T-helper 17 cell (primary cell): ENCODE measurements around the gene SLC25A26. TPM values are rescaled to one million over a fixed set of nuclear protein-coding genes. Genes with fewer than 3 reads are reported as not detected.
"Not testable (repeated sequence)": the region's sequence is repeated elsewhere in the genome, so short reads cannot be mapped to it uniquely, and the experiment has no call there.

Experiments
- ATAC-seq: fragments of 150-1000 bp; cut with Tn5 transposase; 2 replicates; pipeline ENCODE4 v1.10.0; 2021; ENCODE audit warnings: mild to moderate bottlenecking, moderate library complexity
- DNase-seq, 3 donors: peaks; one replicate each; pipeline versions ENCODE4 v3.0.0 to v3.0.0-alpha.2; 2020 to 2021
- H3K9me3 ChIP-seq: one replicate; pipeline ENCODE4 v1.7.0; 2013; ENCODE audit warnings: low read length, mild to moderate bottlenecking; ENCODE audit not compliant: control insufficient read depth, poor library complexity, severe bottlenecking
- H3K27ac Mint-ChIP-seq: one replicate; pipeline ENCODE4 v1.8.0; 2022; ENCODE audit warnings: mild to moderate bottlenecking, moderate library complexity, mixed read lengths
- H3K27me3 Mint-ChIP-seq: one replicate; pipeline ENCODE4 v1.8.0; 2022; ENCODE audit warnings: mixed read lengths
- H3K36me3 Mint-ChIP-seq: one replicate; pipeline ENCODE4 v1.8.0; 2022; ENCODE audit warnings: low read depth, mixed read lengths
- H3K4me1 Mint-ChIP-seq: one replicate; pipeline ENCODE4 v1.8.0; 2022; ENCODE audit warnings: mild to moderate bottlenecking, mixed read lengths
- H3K4me3 Mint-ChIP-seq: one replicate; pipeline ENCODE4 v1.8.0; 2022; ENCODE audit warnings: mild to moderate bottlenecking, moderate library complexity, mixed read lengths
- total RNA-seq, 4 donors: library from RNA in 2 of 4; stranded (reverse) in 2 of 4; gene quantifications; one replicate each; pipeline ENCODE4 v1.2.3 and lab custom pipeline; 2022 to 2026

Gene SLC25A26
- total RNA-seq, 2 donors from 2014 or later: 20.7 to 21.6 TPM

DNA sequence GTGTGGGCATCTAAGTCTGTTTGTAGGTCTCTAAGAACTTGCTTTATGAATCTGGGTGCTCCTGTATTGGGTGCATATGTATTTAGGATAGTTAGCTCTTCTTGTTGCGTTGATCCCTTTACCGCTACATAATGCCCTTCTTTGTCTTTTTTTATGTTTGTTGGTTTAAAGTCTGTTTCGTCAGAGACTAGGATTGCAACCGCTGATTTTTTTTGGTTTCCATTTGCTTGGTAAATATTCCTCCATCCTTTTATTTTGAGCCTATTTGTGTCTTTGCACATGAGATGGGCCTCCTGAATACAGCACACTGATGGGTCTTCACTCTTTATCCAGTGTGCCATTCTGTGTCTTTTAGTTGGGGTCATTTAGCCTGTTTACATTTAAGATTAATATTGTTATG is 71.1 kb downstream of the SLC25A26 start:
- H3K4me1 Mint-ChIP-seq: peaks cover 12% of the 10 kb centered on the region
- not testable (repeated sequence) for H3K9me3 ChIP-seq, H3K27me3 Mint-ChIP-seq, DNase-seq, H3K27ac Mint-ChIP-seq, ATAC-seq, H3K4me3 Mint-ChIP-seq, H3K36me3 Mint-ChIP-seq

DNA sequence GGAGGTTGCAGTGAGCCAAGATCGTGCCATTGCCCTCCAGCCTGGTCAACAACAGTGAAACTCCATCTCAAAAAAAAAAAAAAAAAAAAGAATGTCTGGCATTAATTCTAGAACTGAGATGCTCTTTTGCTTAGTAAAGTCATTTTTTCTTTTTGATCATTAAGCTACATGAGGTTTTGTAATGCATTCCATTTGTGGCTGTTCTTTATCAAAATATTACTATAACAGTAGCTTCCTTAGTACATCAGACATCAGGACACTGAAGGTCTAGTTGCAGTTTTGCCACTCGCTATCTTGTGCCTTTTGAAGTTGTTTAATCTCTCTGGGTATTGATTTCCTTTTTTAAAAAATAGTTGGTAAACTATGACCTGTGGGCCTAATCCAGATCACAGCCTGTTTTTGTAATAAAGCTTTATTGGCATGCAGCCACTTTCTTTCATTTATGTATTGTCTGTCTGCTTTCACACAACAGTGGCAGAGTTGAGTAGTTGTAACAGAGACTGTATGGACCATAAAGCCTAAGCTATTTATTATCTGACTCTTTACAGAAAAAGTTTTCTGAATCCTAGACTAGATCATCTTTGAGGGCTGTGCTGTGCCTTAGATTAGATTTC is 76.6 kb downstream of the SLC25A26 start:
- H3K36me3 Mint-ChIP-seq: peaks cover 2% of the 10 kb centered on the region
- H3K9me3 ChIP-seq: no peaks in the 10 kb centered on the region
- H3K4me1 Mint-ChIP-seq: peaks cover 38% of the 10 kb centered on the region
- ATAC-seq (no peak), DNase-seq (no peak)
- peak overlapping the region; percentile 63 for H3K4me3 Mint-ChIP-seq
- H3K27me3 Mint-ChIP-seq: no peaks in the 10 kb centered on the region
- no peak overlapping the region for H3K27ac Mint-ChIP-seq

DNA sequence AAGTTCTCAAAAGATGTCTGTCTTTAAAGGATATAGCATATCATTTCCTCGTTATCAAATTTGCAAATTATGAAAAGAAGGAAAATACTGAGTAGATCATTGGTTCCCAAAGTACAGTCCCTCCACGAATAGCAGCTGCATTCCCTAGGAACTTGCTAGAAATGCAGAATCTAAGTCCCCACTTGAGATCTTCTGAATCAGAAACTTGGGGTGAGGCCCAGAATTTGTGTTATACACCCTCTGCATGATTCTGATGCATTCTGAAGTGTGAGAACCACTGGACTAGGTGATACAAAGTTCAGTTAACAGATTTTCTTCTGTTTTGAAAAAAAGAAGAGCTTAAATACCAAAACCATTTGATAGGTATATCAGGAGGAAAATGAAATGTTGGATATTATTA is 77.1 kb downstream of the SLC25A26 start:
- ATAC-seq (no peak), DNase-seq (no peak)
- H3K27me3 Mint-ChIP-seq: no peaks in the 10 kb centered on the region
- no peaks in the 10 kb centered on the region for H3K9me3 ChIP-seq
- H3K27ac Mint-ChIP-seq: no peak overlapping the region
- H3K4me1 Mint-ChIP-seq: peaks cover 43% of the 10 kb centered on the region
- H3K36me3 Mint-ChIP-seq: peaks cover 2% of the 10 kb centered on the region
- no peak overlapping the region for H3K4me3 Mint-ChIP-seq

DNA sequence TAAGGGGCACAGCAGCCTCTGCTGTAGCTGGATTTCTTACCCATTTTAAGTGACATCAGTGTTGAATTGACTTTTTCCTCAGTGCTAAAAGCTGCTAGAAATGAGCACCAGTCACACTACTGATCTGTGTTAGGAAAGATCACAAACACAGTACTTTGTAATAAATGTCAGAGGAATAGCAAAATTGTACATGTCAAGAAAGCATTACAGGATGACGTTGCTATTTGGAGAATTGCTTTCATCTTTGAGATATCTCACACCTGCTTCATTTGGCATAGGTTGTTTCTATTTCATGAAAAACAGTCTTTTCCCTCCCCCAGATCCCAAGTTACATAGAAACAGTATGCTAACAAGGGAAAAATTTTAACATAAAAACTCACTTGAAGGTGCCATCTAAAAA is 77.8 kb downstream of the SLC25A26 start:
- H3K27me3 Mint-ChIP-seq: no peaks in the 10 kb centered on the region
- DNase-seq (no peak), ATAC-seq (no peak)
- H3K36me3 Mint-ChIP-seq: peaks cover under 1% of the 10 kb centered on the region
- H3K4me1 Mint-ChIP-seq: peaks cover 46% of the 10 kb centered on the region
- no peaks in the 10 kb centered on the region for H3K9me3 ChIP-seq
- peak overlapping the region; percentile 31 for H3K4me3 Mint-ChIP-seq
- H3K27ac Mint-ChIP-seq: no peak overlapping the region

DNA sequence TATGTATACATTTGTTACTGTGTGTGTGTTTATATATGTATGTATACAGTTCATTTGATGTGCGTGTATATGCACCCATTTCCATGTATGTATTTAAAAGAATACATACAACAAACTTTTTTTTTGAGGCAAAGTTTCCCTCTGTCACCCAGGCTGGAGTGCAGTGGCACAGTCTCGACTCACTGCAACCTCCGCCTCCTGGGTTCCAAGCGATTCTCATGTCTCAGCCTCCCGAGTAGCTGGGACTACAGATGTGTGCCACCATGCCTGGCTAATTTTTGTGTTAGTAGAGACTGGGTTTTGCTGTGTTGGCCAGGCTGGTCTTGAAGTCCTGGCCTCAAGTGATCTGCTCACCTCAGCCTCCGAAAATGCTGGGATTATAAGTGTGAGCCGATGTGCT is 78.3 kb downstream of the SLC25A26 start:
- H3K9me3 ChIP-seq, DNase-seq, H3K27ac Mint-ChIP-seq, H3K27me3 Mint-ChIP-seq, H3K36me3 Mint-ChIP-seq, ATAC-seq: not testable (repeated sequence)
- Mint-ChIP-seq H3K4me3 (peak overlapping the region; percentile 31), H3K4me1 (peaks cover 48% of the 10 kb centered on the region)

DNA sequence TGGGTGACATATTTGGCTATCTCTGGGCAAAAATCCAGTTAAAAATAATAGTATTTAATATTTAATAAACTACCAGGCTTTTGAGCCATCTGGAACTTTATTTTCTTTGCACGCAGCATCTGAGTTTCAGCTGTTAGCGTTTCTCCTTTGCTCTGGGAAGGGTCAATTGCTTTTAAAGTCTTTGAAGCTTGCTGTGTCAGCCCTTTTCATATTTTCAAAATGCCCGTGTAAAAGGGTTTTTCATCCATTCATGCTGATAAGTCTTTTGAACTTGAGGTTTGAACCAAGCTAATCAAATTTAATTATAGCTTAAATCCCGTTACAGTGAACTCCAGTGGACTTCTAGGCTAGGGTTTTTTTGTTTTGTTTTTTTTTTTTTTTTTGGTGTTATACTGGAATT is 79.1 kb downstream of the SLC25A26 start:
- H3K27ac Mint-ChIP-seq: no peak overlapping the region
- DNase-seq (no peak), ATAC-seq (no peak)
- H3K4me3 Mint-ChIP-seq: no peak overlapping the region
- H3K36me3 Mint-ChIP-seq: no peaks in the 10 kb centered on the region
- peaks cover 49% of the 10 kb centered on the region for H3K4me1 Mint-ChIP-seq
- no peaks in the 10 kb centered on the region for H3K27me3 Mint-ChIP-seq
- no peaks in the 10 kb centered on the region for H3K9me3 ChIP-seq

DNA sequence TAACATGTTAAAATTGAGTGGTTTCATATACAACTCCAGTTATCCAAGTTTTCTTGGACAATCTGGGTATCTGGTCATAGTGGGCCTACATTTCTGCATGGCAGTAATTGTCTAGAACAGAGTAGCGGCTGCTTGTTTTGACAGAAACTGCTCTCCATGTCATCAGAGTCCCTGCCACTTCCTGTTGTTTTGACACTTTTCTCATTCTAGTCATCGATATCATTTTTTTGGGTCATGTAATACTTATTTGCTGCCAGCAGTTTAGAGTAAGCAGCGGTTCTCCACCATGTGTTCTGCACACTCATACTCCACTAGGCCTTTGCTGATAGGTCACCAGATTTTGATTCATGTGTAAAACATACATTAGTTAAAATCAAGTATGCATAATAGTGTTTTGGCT is 81.5 kb downstream of the SLC25A26 start:
- peaks cover 65% of the 10 kb centered on the region for H3K4me1 Mint-ChIP-seq
- ATAC-seq (peak; percentile 84), DNase-seq (peak in 1 of 3 donors; percentile 29)
- H3K27me3 Mint-ChIP-seq: no peaks in the 10 kb centered on the region
- no peaks in the 10 kb centered on the region for H3K36me3 Mint-ChIP-seq
- H3K27ac Mint-ChIP-seq: no peak overlapping the region
- H3K9me3 ChIP-seq: no peaks in the 10 kb centered on the region
- H3K4me3 Mint-ChIP-seq: peak overlapping the region; percentile 62

DNA sequence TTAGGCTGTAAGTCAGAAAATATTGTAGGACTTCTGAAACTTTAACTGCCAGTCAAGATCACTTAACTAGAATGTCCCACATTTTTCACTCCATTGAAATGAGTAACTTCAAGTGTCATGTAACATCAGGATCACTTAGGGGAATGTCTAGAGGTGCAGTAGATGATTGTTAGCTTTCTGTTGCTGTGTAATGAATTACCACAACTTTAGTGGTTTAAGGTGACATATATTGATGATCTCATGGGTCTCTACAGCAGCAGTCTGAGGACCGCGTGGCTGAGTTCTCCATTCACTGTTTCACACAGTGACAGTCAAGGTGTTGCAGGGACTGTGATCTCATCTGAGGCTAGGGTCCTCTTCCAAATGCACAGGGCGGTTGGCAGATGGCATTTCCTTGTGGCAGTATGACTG is 82.7 kb downstream of the SLC25A26 start:
- Mint-ChIP-seq H3K4me3 (peak overlapping the region; percentile 82), H3K4me1 (peaks cover 61% of the 10 kb centered on the region), H3K36me3 (no peaks in the 10 kb centered on the region), H3K27me3 (no peaks in the 10 kb centered on the region), H3K27ac (no peak overlapping the region)
- peak; percentile 72 for ATAC-seq
- H3K9me3 ChIP-seq: no peaks in the 10 kb centered on the region
- DNase-seq: peak in 2 of 3 donors; percentile 26 to 38

DNA sequence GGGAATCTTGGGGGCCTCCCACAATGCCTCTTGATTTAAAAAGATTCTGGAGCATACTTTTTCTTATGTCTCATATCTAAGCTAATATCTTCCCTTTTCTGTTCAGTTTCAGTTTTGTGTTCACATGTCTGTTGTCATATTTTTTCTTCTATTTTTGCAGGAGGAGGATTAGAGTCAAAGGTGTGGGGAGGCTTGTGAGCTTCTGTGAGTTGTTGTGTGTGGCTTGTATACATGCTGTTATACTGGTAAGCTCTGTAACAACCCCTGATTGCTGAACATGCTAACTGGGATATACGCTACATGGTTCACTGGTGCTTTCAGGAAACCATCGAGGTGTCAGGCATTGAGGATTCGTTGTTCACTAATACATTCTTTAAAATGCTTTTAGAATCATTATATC is 83.5 kb downstream of the SLC25A26 start:
- ATAC-seq (no peak), DNase-seq (no peak)
- peak overlapping the region; percentile 82 for H3K4me3 Mint-ChIP-seq
- no peak overlapping the region for H3K27ac Mint-ChIP-seq
- H3K4me1 Mint-ChIP-seq: peaks cover 58% of the 10 kb centered on the region
- H3K36me3 Mint-ChIP-seq: no peaks in the 10 kb centered on the region
- no peaks in the 10 kb centered on the region for H3K27me3 Mint-ChIP-seq
- H3K9me3 ChIP-seq: no peaks in the 10 kb centered on the region

DNA sequence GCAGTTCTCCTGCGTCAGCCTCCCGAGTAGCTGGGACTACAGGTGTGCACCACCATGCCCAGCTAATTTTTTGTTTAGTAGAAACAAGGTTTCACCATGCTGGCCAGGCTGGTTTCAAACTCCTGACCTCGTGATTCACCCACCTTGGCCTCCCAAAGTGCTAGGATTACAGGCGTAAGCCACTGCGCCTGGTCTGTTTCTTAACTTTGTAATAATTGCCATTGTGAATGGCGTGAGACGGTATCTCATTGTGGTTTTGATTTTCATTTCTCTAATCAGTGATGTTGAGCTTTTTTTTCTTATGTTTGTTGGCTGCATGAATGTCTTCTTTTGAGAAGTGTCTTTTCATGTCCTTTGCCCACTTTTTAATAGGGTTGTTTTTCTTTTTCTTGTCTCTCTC is 85.3 kb downstream of the SLC25A26 start:
- not testable (repeated sequence) for H3K27me3 Mint-ChIP-seq, DNase-seq, ATAC-seq, H3K9me3 ChIP-seq, H3K27ac Mint-ChIP-seq, H3K36me3 Mint-ChIP-seq
- H3K4me1 Mint-ChIP-seq: peaks cover 56% of the 10 kb centered on the region
- H3K4me3 Mint-ChIP-seq: peak overlapping the region; percentile 19

DNA sequence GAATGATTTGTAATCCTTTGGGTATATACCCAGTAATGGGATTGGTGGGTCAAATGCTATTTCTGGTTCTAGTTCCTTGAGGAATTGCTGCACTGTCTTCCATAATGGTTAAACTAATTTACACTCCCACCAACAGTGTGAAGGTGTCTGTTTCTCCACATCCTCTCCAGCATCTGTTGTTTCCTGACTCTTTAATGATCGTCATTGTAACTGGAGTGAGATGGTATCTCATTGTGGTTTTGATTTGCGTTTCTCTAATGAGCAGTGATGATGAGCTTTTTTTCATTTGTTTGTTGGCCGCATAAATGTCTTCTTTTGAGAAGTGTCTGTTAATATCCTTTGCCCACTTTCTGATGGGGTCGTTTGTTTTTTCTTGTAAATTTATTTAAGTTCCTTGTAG is 86.2 kb downstream of the SLC25A26 start:
- not testable (repeated sequence) for DNase-seq, H3K36me3 Mint-ChIP-seq
- peaks cover 49% of the 10 kb centered on the region for H3K4me1 Mint-ChIP-seq

DNA sequence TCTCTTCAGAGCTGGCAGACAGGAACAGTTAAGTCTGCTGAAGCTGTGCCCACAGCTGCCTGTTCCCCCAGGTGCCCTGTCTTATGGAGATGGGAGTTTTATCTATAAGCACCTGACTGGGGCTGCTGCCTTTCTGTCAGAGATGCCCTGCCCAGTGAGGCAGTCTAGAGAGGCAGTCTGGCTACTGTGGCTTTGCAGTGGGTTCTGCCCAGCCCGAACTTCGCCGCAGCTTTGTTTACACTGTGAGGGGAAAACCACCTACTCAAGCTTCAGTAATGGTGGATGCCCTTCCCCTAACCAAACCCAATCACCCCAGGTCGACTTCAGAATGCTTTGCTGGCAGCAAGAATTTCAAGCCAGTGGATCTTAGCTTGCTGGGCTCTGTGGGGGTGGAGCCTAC is 91.2 kb downstream of the SLC25A26 start:
- Mint-ChIP-seq H3K4me3 (no peak overlapping the region), H3K27me3 (no peaks in the 10 kb centered on the region), H3K4me1 (peaks cover 19% of the 10 kb centered on the region), H3K36me3 (peaks cover 3% of the 10 kb centered on the region), H3K27ac (no peak overlapping the region)
- peak; percentile 97 for ATAC-seq
- peaks cover 9% of the 10 kb centered on the region for H3K9me3 ChIP-seq
- DNase-seq: no peak

More for the DNA sequence above, 86.2 kb downstream of the SLC25A26 start:
- peak overlapping the region; percentile 15 for H3K4me3 Mint-ChIP-seq
- H3K27ac Mint-ChIP-seq, H3K27me3 Mint-ChIP-seq, H3K9me3 ChIP-seq, ATAC-seq: not testable (repeated sequence)

DNA sequence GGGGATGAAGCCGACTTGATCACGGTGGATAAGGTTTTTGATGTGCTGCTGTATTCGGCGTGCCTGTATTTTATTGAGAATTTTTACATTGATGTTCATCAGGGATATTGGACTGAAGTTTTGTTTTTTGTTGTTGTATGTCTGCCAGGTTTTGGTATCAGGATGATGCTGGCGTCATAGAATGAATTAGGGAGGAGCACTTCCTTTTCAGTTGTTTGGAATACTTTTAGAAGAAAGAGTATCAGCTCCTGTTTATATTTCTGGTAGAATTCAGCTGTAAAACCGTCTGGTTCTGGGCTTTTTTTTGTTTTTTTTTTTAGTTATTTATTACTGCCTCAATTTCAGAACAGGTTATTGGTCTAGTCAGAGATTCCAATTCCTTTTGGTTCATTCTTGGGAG is 93.7 kb downstream of the SLC25A26 start:
- DNase-seq (no peak), ATAC-seq (no peak)
- Mint-ChIP-seq H3K4me1 (peaks cover 13% of the 10 kb centered on the region), H3K4me3 (no peak overlapping the region), H3K27me3 (no peaks in the 10 kb centered on the region), H3K36me3 (peaks cover 3% of the 10 kb centered on the region), H3K27ac (no peak overlapping the region)
- peaks cover 9% of the 10 kb centered on the region for H3K9me3 ChIP-seq

DNA sequence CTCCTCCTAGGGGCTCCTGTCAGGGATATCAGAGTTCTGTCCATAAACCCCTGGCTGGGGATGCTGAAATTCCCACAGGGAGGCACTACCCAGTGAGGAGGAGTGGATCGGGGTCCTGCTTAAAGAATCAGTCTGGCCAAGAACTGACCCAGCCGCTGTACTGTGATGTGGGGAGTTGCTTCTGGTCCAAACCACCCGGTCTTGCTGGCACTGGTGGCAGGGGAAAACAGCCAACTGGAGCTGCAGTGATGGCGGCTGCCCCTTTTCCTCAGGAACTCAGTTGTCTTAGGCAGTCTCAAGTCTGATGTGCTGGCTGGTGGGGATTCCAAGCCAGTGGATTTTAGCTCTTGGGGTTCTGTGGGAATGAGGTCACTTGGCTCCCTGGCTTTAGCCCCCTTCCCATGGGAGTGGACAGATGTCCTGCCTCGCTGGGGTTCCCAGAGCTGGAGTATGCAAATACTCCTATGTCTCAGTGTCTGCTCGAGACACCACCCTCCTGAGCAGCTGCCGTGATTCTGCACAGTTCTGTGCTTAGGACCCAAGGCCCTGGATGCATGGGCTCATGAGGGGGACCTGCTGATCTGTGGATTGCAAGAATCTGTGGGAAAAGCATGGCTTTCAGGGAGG is 97.1 kb downstream of the SLC25A26 start:
- Mint-ChIP-seq H3K36me3 (peaks cover 5% of the 10 kb centered on the region), H3K4me3 (no peak overlapping the region), H3K27ac (no peak overlapping the region), H3K4me1 (peaks cover 15% of the 10 kb centered on the region), H3K27me3 (no peaks in the 10 kb centered on the region)
- peaks cover 2% of the 10 kb centered on the region for H3K9me3 ChIP-seq
- no peak for ATAC-seq
- no peak for DNase-seq
